GM23338 (cell line): ENCODE measurements around the gene RGCC. TPM values are rescaled to one million over a fixed set of nuclear protein-coding genes. Genes with fewer than 3 reads are reported as not detected.

Experiments
- ATAC-seq: fragments of 200-7000 bp; cut with Tn5 transposase; 3 replicates; pipeline ENCODE4 v1.9.1; 2020
- DNase-seq: peaks from one replicate; pipeline ENCODE4 v3.0.0-alpha.2; 2015; ENCODE audit warnings: low spot score
- H2AFZ ChIP-seq: fragments of 200-600 bp; sonication (generic); 2 replicates; pipeline ENCODE4 v1.8.0; 2016; ENCODE audit warnings: antibody characterized with exemption, mild to moderate bottlenecking, moderate library complexity
- H3F3A ChIP-seq: fragments of 200-600 bp; sonication (generic); replicated peaks from 2 replicates; pipeline ENCODE4 v1.8.0; 2017; ENCODE audit warnings: antibody characterized with exemption, mixed run types, low read depth
- H3K27ac ChIP-seq: fragments of 200-600 bp; sonication (generic); 2 replicates; pipeline ENCODE4 v1.6.1; 2016; ENCODE audit warnings: low read depth
- H3K27me3 ChIP-seq: fragments of 200-600 bp; sonication (generic); 2 replicates; pipeline ENCODE4 v1.8.0; 2016; ENCODE audit warnings: mild to moderate bottlenecking, mixed run types, moderate library complexity; ENCODE audit not compliant: insufficient read depth
- H3K36me3 ChIP-seq: fragments of 200-600 bp; sonication (generic); 2 replicates; pipeline ENCODE4 v1.8.0; 2016; ENCODE audit warnings: mild to moderate bottlenecking; ENCODE audit not compliant: insufficient read depth
- H3K4me1 ChIP-seq: fragments of 200-600 bp; sonication (generic); 2 replicates; pipeline ENCODE4 v1.8.0; 2016; ENCODE audit warnings: mild to moderate bottlenecking, moderate library complexity; ENCODE audit not compliant: insufficient read depth
- H3K4me2 ChIP-seq: fragments of 200-600 bp; sonication (generic); 2 replicates; pipeline ENCODE4 v1.7.1; 2017; ENCODE audit warnings: mixed run types
- H3K4me3 ChIP-seq: fragments of 200-600 bp; sonication (generic); 2 replicates; pipeline ENCODE4 v1.6.1; 2016; ENCODE audit warnings: mixed run types
- H3K79me2 ChIP-seq: fragments of 200-600 bp; sonication (generic); replicated peaks from 2 replicates; pipeline ENCODE4 v1.8.0; 2017; ENCODE audit warnings: mild to moderate bottlenecking; ENCODE audit not compliant: insufficient read depth
- H3K9me2 ChIP-seq: fragments of 200-600 bp; sonication (generic); 2 replicates; pipeline ENCODE4 v1.8.0; 2017; ENCODE audit not compliant: insufficient read depth
- H4K20me1 ChIP-seq: fragments of 200-600 bp; sonication (generic); replicated peaks from 2 replicates; pipeline ENCODE4 v1.8.0; 2017; ENCODE audit warnings: mild to moderate bottlenecking; ENCODE audit not compliant: insufficient read depth
- H3K27ac Mint-ChIP-seq: 2 replicates; pipeline ENCODE4 v1.8.0; 2020; ENCODE audit warnings: inconsistent platforms, mild to moderate bottlenecking, moderate library complexity, mixed read lengths
- H3K27me3 Mint-ChIP-seq: 3 replicates; pipeline ENCODE4 v1.8.0; 2022; ENCODE audit warnings: low read depth, mild to moderate bottlenecking, moderate library complexity, mixed read lengths, inconsistent platforms; ENCODE audit not compliant: insufficient read depth, poor library complexity
- H3K36me3 Mint-ChIP-seq: 3 replicates; pipeline ENCODE4 v1.8.0; 2021; ENCODE audit warnings: low read depth, mild to moderate bottlenecking, inconsistent platforms, moderate library complexity, mixed read lengths
- H3K4me1 Mint-ChIP-seq: 3 replicates; pipeline ENCODE4 v1.8.0; 2020; ENCODE audit warnings: mild to moderate bottlenecking, inconsistent platforms, mixed read lengths
- H3K4me3 Mint-ChIP-seq: 3 replicates; pipeline ENCODE4 v1.8.0; 2021; ENCODE audit warnings: moderate library complexity, mild to moderate bottlenecking, inconsistent platforms, mixed read lengths
- H3K9me3 Mint-ChIP-seq: 3 replicates; pipeline ENCODE4 v1.8.0; 2020; ENCODE audit warnings: moderate library complexity, mild to moderate bottlenecking, inconsistent platforms, mixed read lengths
- CTCF ChIP-seq, 2 experiments: fragments of 200-600 bp in 1 of 2; sonication (generic) in 1 of 2; conservative IDR thresholded peaks; 2 replicates each; pipeline versions ENCODE4 v1.5.1 to v1.6.1; 2016 to 2017; ENCODE audit warnings: antibody characterized with exemption in 2 of 2, low read depth in 2 of 2, mild to moderate bottlenecking in 2 of 2, moderate library complexity in 1 of 2
- EZH2phosphoT487 ChIP-seq: fragments of 200-600 bp; sonication (generic); IDR thresholded peaks from one replicate; pipeline ENCODE4 v1.8.1; 2018; ENCODE audit warnings: antibody characterized with exemption; ENCODE audit not compliant: unreplicated experiment
- JUNB ChIP-seq: IDR thresholded peaks from one replicate; pipeline ENCODE4 v1.6.1; 2016; ENCODE audit warnings: antibody characterized with exemption; ENCODE audit not compliant: unreplicated experiment
- STAT1 ChIP-seq: IDR thresholded peaks from one replicate; pipeline ENCODE4 v1.6.1; 2016; ENCODE audit warnings: antibody characterized with exemption; ENCODE audit not compliant: unreplicated experiment
- ZNF114 ChIP-seq: fragments of 250-450 bp; sonication (Bioruptor Pico); IDR thresholded peaks from 2 replicates; pipeline ENCODE4 v1.5.0; 2020; ENCODE audit warnings: mild to moderate bottlenecking, moderate library complexity
- ZNF331 ChIP-seq: fragments of 250-450 bp; sonication (Bioruptor Pico); IDR thresholded peaks from 2 replicates; pipeline ENCODE4 v1.5.0; 2020; ENCODE audit warnings: low read depth, mild to moderate bottlenecking, moderate library complexity
- polyA plus RNA-seq: library from polyadenylated mRNA; unstranded; fragments of >200 nt; fragmentation: Nextera tagmentation; extraction: Ambion mirVana; gene quantifications from 2 replicates; pipeline ENCODE4 v1.2.1, GENCODE V29; 2016
- total RNA-seq: library from RNA; depleted of rRNA; stranded (reverse); fragments of >200 nt; shearing (Covaris generic); gene quantifications from 2 replicates; pipeline ENCODE4 v1.2.3, GENCODE V29; 2014
- TF ChIP-seq, protein P1 (sequence below): IDR thresholded peaks from 2 replicates; pipeline ENCODE4 v1.6.1; 2016; ENCODE audit warnings: antibody characterized with exemption
- TF ChIP-seq, protein P2 (sequence below): fragments of 250-450 bp; sonication (Bioruptor Pico); IDR thresholded peaks from 2 replicates; pipeline ENCODE4 v1.5.0; 2020; ENCODE audit warnings: mild to moderate bottlenecking, moderate library complexity

RGCC gene
- total and polyA plus RNA-seq, 2 experiments from 2014 or later, result 0.65 to 0.66 TPM

GRCh38 chr13:41495044-41495443 lies 37.7 kb downstream of the RGCC start:
- H3K27me3 ChIP-seq, result no peaks in the 10 kb centered on the region
- H3K4me3 Mint-ChIP-seq, result no peak overlapping the region
- H3K9me3 Mint-ChIP-seq, result no peaks in the 10 kb centered on the region
- H3F3A ChIP-seq, result no peaks in the 10 kb centered on the region
- peaks cover 1% of the 10 kb centered on the region for H3K27me3 Mint-ChIP-seq
- no peak overlapping the region for H3K4me2 ChIP-seq
- DNase-seq (no peak), ATAC-seq (no peak)
- H3K36me3 Mint-ChIP-seq, result no peaks in the 10 kb centered on the region
- H3K27ac Mint-ChIP-seq, result no peak overlapping the region
- H3K36me3 ChIP-seq, result no peaks in the 10 kb centered on the region
- no peaks in the 10 kb centered on the region for H3K79me2 ChIP-seq
- peak overlapping the region; percentile 56; the same call in 1 of the 2 replicates for H2AFZ ChIP-seq
- H4K20me1 ChIP-seq, result no peaks in the 10 kb centered on the region
- no peaks in the 10 kb centered on the region; the same call in 2 of the 3 replicates for H3K4me1 Mint-ChIP-seq
- no peak overlapping the region for H3K27ac ChIP-seq
- H3K9me2 ChIP-seq, result peaks cover 10% of the 10 kb centered on the region; the same call in 1 of the 2 replicates
- H3K4me1 ChIP-seq, result no peaks in the 10 kb centered on the region
- no peak overlapping the region for H3K4me3 ChIP-seq
- TF ChIP-seq JUNB (no peak), STAT1 (no peak), CTCF (conservative IDR thresholded peaks at IDR 0.05; ENCODE audit: low read depth in 2 of 2) (no peak), EZH2phosphoT487 (no peak), ZNF114 (CRISPR knock-in tag) (no peak), ZNF331 (CRISPR knock-in tag) (no peak)
- TF ChIP-seq, protein P1, sequence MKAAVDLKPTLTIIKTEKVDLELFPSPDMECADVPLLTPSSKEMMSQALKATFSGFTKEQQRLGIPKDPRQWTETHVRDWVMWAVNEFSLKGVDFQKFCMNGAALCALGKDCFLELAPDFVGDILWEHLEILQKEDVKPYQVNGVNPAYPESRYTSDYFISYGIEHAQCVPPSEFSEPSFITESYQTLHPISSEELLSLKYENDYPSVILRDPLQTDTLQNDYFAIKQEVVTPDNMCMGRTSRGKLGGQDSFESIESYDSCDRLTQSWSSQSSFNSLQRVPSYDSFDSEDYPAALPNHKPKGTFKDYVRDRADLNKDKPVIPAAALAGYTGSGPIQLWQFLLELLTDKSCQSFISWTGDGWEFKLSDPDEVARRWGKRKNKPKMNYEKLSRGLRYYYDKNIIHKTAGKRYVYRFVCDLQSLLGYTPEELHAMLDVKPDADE, result no peak

GRCh38 chr13:41496420-41497234 lies 39.3 kb downstream of the RGCC start:
- no peaks in the 10 kb centered on the region for H3K9me3 Mint-ChIP-seq
- Histone ChIP-seq H3K4me3 (no peak overlapping the region), H3K27ac (no peak overlapping the region), H3F3A (no peaks in the 10 kb centered on the region), H3K4me1 (no peaks in the 10 kb centered on the region), H3K27me3 (no peaks in the 10 kb centered on the region), H3K4me2 (no peak overlapping the region), H3K79me2 (no peaks in the 10 kb centered on the region), H3K9me2 (0 out of 2 replicates have a peak, but pooled peaks cover 10% of the 10 kb centered on the region), H3K36me3 (no peaks in the 10 kb centered on the region), H2AFZ (no peak overlapping the region), H4K20me1 (no peaks in the 10 kb centered on the region)
- no peak overlapping the region for H3K4me3 Mint-ChIP-seq
- H3K27ac Mint-ChIP-seq, result no peak overlapping the region
- no peak for TF ChIP-seq ZNF331 (CRISPR knock-in tag)
- TF ChIP-seq, protein P2, sequence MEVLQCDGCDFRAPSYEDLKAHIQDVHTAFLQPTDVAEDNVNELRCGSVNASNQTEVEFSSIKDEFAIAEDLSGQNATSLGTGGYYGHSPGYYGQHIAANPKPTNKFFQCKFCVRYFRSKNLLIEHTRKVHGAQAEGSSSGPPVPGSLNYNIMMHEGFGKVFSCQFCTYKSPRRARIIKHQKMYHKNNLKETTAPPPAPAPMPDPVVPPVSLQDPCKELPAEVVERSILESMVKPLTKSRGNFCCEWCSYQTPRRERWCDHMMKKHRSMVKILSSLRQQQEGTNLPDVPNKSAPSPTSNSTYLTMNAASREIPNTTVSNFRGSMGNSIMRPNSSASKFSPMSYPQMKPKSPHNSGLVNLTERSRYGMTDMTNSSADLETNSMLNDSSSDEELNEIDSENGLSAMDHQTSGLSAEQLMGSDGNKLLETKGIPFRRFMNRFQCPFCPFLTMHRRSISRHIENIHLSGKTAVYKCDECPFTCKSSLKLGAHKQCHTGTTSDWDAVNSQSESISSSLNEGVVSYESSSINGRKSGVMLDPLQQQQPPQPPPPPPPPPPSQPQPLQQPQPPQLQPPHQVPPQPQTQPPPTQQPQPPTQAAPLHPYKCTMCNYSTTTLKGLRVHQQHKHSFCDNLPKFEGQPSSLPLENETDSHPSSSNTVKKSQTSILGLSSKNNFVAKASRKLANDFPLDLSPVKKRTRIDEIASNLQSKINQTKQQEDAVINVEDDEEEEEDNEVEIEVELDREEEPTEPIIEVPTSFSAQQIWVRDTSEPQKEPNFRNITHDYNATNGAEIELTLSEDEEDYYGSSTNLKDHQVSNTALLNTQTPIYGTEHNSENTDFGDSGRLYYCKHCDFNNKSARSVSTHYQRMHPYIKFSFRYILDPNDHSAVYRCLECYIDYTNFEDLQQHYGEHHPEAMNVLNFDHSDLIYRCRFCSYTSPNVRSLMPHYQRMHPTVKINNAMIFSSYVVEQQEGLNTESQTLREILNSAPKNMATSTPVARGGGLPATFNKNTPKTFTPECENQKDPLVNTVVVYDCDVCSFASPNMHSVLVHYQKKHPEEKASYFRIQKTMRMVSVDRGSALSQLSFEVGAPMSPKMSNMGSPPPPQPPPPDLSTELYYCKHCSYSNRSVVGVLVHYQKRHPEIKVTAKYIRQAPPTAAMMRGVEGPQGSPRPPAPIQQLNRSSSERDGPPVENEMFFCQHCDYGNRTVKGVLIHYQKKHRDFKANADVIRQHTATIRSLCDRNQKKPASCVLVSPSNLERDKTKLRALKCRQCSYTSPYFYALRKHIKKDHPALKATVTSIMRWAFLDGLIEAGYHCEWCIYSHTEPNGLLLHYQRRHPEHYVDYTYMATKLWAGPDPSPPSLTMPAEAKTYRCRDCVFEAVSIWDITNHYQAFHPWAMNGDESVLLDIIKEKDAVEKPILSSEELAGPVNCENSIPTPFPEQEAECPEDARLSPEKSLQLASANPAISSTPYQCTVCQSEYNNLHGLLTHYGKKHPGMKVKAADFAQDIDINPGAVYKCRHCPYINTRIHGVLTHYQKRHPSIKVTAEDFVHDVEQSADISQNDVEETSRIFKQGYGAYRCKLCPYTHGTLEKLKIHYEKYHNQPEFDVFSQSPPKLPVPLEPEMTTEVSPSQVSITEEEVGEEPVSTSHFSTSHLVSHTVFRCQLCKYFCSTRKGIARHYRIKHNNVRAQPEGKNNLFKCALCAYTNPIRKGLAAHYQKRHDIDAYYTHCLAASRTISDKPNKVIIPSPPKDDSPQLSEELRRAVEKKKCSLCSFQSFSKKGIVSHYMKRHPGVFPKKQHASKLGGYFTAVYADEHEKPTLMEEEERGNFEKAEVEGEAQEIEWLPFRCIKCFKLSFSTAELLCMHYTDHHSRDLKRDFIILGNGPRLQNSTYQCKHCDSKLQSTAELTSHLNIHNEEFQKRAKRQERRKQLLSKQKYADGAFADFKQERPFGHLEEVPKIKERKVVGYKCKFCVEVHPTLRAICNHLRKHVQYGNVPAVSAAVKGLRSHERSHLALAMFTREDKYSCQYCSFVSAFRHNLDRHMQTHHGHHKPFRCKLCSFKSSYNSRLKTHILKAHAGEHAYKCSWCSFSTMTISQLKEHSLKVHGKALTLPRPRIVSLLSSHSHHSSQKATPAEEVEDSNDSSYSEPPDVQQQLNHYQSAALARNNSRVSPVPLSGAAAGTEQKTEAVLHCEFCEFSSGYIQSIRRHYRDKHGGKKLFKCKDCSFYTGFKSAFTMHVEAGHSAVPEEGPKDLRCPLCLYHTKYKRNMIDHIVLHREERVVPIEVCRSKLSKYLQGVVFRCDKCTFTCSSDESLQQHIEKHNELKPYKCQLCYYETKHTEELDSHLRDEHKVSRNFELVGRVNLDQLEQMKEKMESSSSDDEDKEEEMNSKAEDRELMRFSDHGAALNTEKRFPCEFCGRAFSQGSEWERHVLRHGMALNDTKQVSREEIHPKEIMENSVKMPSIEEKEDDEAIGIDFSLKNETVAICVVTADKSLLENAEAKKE, result no peak
- H3K36me3 Mint-ChIP-seq, result no peaks in the 10 kb centered on the region
- ATAC-seq (no peak), DNase-seq (no peak)
- H3K27me3 Mint-ChIP-seq, result peaks cover 1% of the 10 kb centered on the region
- H3K4me1 Mint-ChIP-seq, result no peaks in the 10 kb centered on the region; the same call in 2 of the 3 replicates
